Spleen (tissue), 11 donors: ENCODE data around the gene TEX22. TPM values are rescaled to one million over a fixed set of nuclear protein-coding genes. Genes with fewer than 3 reads are reported as not detected.

Experiments used
- DNase-seq: peaks from one replicate; pipeline ENCODE4 v3.0.0-alpha.2; 2020
- H3K27ac ChIP-seq, 8 donors: fragments of 200-600 bp; sonication (generic) in 7 of 8; 1 replicate in 4 of 8; 2 replicates in 4 of 8; pipeline versions ENCODE4 v1.5.0 to v1.8.0; 2016 to 2021; ENCODE audit warnings: inconsistent platforms in 4 of 8, mild to moderate bottlenecking in 4 of 8, moderate library complexity in 1 of 8
- H3K27me3 ChIP-seq, 7 donors: fragments of 200-600 bp; sonication (generic) in 6 of 7; replicated peaks in 1 of 7; 1 replicate in 4 of 7; 2 replicates in 3 of 7; pipeline versions ENCODE4 v1.5.0 to v1.8.0; 2016 to 2021; ENCODE audit warnings: inconsistent platforms in 3 of 7, mild to moderate bottlenecking in 1 of 7
- H3K36me3 ChIP-seq, 6 donors: fragments of 200-600 bp; sonication (generic) in 5 of 6; 1 replicate in 4 of 6; 2 replicates in 2 of 6; pipeline versions ENCODE4 v1.5.0 to v1.8.0; 2016 to 2021; ENCODE audit warnings: inconsistent platforms in 2 of 6
- H3K4me1 ChIP-seq, 6 donors: fragments of 200-600 bp; sonication (generic) in 5 of 6; 1 replicate in 3 of 6; 2 replicates in 3 of 6; pipeline versions ENCODE4 v1.5.0 to v1.8.0; 2016 to 2021; ENCODE audit warnings: inconsistent platforms in 3 of 6
- H3K4me3 ChIP-seq, 8 donors: fragments of 200-600 bp; sonication (generic) in 7 of 8; 1 replicate in 4 of 8; 2 replicates in 4 of 8; pipeline versions ENCODE4 v1.5.0 to v1.8.0; 2016 to 2021; ENCODE audit warnings: inconsistent platforms in 4 of 8, mild to moderate bottlenecking in 4 of 8, moderate library complexity in 2 of 8
- H3K9me3 ChIP-seq, 8 donors: fragments of 200-600 bp; sonication (generic) in 7 of 8; 1 replicate in 4 of 8; 2 replicates in 4 of 8; pipeline versions ENCODE4 v1.5.0 to v1.8.0; 2016 to 2021; ENCODE audit warnings: inconsistent platforms in 4 of 8
- CTCF ChIP-seq, 11 experiments: fragments of 200-600 bp in 7 of 11; fragments of 450-650 bp in 4 of 11; sonication (generic) in 4 of 11; IDR thresholded peaks in 8 of 11; conservative IDR thresholded peaks in 3 of 11; 1 replicate in 7 of 11; 2 replicates in 4 of 11; pipeline versions ENCODE4 v1.4.0 to v1.8.0; 2016 to 2021; ENCODE audit warnings: antibody characterized with exemption in 11 of 11, inconsistent platforms in 4 of 11, mild to moderate bottlenecking in 1 of 11
- POLR2A ChIP-seq, 3 donors: fragments of 450-650 bp; IDR thresholded peaks; one replicate each; pipeline ENCODE4 v1.5.1; 2017; ENCODE audit warnings: antibody characterized with exemption in 3 of 3, mild to moderate bottlenecking in 1 of 3
- POLR2AphosphoS5 ChIP-seq, 3 donors: sonication (generic); formaldehyde crosslinking; IDR thresholded peaks; one replicate each; pipeline ENCODE4 v1.5.1; 2017; ENCODE audit warnings: antibody characterized with exemption in 3 of 3
- WGBS, 5 donors: extraction: QIAGEN DNeasy Blood & Tissue Kit in 3 of 5; methylation state at CpG; one replicate each; pipeline versions ENCODE4 v1.1.5 to v1.1.7; 2013 to 2018; 5-methylcytosine and 5-hydroxymethylcytosine counted together
- intact Hi-C: fragments of 100-400 bp; cut with DNase I; formaldehyde crosslinking; loops from one replicate; pipeline ENCODE4 v1.15.0; 2023; ENCODE audit warnings: low total_unique reads
- polyA plus RNA-seq, 3 donors: library from polyadenylated mRNA; stranded (reverse); fragments of 200-250 nt; gene quantifications; one replicate each; pipeline ENCODE4 v1.2.1, GENCODE V29; 2013
- total RNA-seq, 7 donors: library from RNA; depleted of rRNA in 3 of 7; stranded (reverse); fragments of >200 nt in 3 of 7; fragmentation: NEBNext Ultra II Directional in 4 of 7; extraction: Animal tissue kit (Norgen Biotek cat#: 25700) in 4 of 7; gene quantifications; one replicate each; pipeline versions ENCODE4 v1.1.0 to v1.2.1, GENCODE V29; 2016 to 2021
- donor health status: healthy with polysubstance abuse.
- donor health status: DM: no; HTN: no; CAD: no; lungs with moderate emphysema.
- donor health status: DM: no; HTN: no; CAD: no.
- donor health status: Bipolar disorder and iron deficiency.
- donor health status: healthy.
- donor health status: DM: no; HTN: no; CAD: no.
- donor health status: DM: yes; HTN: yes; CAD: no.

Gene TEX22
- total and polyA plus RNA-seq, 10 donors = 0.33 to 5.3 (median 1.0) TPM

- Histone ChIP-seq H3K9me3 (no peaks in the 10 kb centered on the region), H3K4me3 (peak overlapping the region in 6 of 8 donors; percentile 44 to 81 (median 53)), H3K27ac (peak overlapping the region in 2 of 8 donors; percentile 43 to 68), H3K4me1 (peaks cover 14 to 53% (median 41%) of the 10 kb centered on the region in 6 donors), H3K36me3 (no peaks in the 10 kb centered on the region), H3K27me3 (peaks cover 0 to 45% (median 20%) of the 10 kb centered on the region in 7 donors)
- no peak for DNase-seq
- intact Hi-C loops = no loop called here
- TF ChIP-seq POLR2AphosphoS5 (IDR thresholded peaks at IDR 0.05) (no peak), CTCF (IDR thresholded peaks at IDR 0.05 in 8 of 11, conservative IDR thresholded peaks at IDR 0.05 in 3 of 11) (no peak), POLR2A (IDR thresholded peaks at IDR 0.05) (no peak)
- 90 to 95% (median 91%) methylated on average over 25 of the region's 25 CpGs for WGBS, 5 donors
Measured at GRCh38 chr14:105415481-105416428, 17.4 kb downstream of the TEX22 start.

- H3K27me3 ChIP-seq = peaks cover 0 to 36% (median 17%) of the 10 kb centered on the region in 7 donors
- peaks cover 21 to 53% (median 42%) of the 10 kb centered on the region in 6 donors for H3K4me1 ChIP-seq
- intact Hi-C loops = no loop called here
- no peaks in the 10 kb centered on the region for H3K9me3 ChIP-seq
- H3K36me3 ChIP-seq = no peaks in the 10 kb centered on the region
- H3K27ac ChIP-seq = no peak overlapping the region
- no peak overlapping the region for H3K4me3 ChIP-seq
- no peak for TF ChIP-seq POLR2A (IDR thresholded peaks at IDR 0.05)
- TF ChIP-seq CTCF (IDR thresholded peaks at IDR 0.05 in 8 of 11, conservative IDR thresholded peaks at IDR 0.05 in 3 of 11) = no peak
- TF ChIP-seq POLR2AphosphoS5 (IDR thresholded peaks at IDR 0.05) = no peak
- no peak for DNase-seq
- 94 to 98% (median 97%) methylated on average over 11 of the region's 11 CpGs for WGBS, 5 donors
Measured at GRCh38 chr14:105416671-105417070, 18.3 kb downstream of the TEX22 start.

- Histone ChIP-seq H3K27me3 (peaks cover 0 to 25% (median 7%) of the 10 kb centered on the region in 7 donors), H3K4me3 (no peak overlapping the region), H3K4me1 (peaks cover 24 to 57% (median 47%) of the 10 kb centered on the region in 6 donors), H3K36me3 (no peaks in the 10 kb centered on the region), H3K27ac (no peak overlapping the region), H3K9me3 (no peaks in the 10 kb centered on the region)
- TF ChIP-seq POLR2AphosphoS5 (IDR thresholded peaks at IDR 0.05) = no peak
- TF ChIP-seq POLR2A (IDR thresholded peaks at IDR 0.05) = no peak
- TF ChIP-seq CTCF (IDR thresholded peaks at IDR 0.05 in 8 of 11, conservative IDR thresholded peaks at IDR 0.05 in 3 of 11) = no peak
- WGBS, 5 donors = 84 to 93% (median 91%) methylated on average over 3 of the region's 3 CpGs
- intact Hi-C loops = no loop called here
- no peak for DNase-seq
Measured at GRCh38 chr14:105417690-105418121, 19.4 kb downstream of the TEX22 start.
